Mesothelial cell of epicardium (in vitro differentiated cells): ENCODE measurements around the gene PTPRF. TPM values are rescaled to one million over a fixed set of nuclear protein-coding genes. Genes with fewer than 3 reads are reported as not detected.
A peak's percentile ranks its signal among the peaks of the same experiment; 100 is the strongest.

Experiments used
- DNase-seq, 2 experiments: peaks; one replicate each; pipeline ENCODE4 v3.0.0; 2021; ENCODE audit warnings: low spot score in 2 of 2; ENCODE audit not compliant: unreplicated experiment in 2 of 2
- H3K27ac Mint-ChIP-seq: 2 replicates; pipeline ENCODE4 v1.8.0; 2021; ENCODE audit warnings: mixed read lengths
- H3K27me3 Mint-ChIP-seq: 2 replicates; pipeline ENCODE4 v1.8.0; 2021; ENCODE audit warnings: low read depth, mixed read lengths
- H3K36me3 Mint-ChIP-seq: 2 replicates; pipeline ENCODE4 v1.8.0; 2021; ENCODE audit warnings: mixed read lengths
- H3K4me1 Mint-ChIP-seq: 2 replicates; pipeline ENCODE4 v1.8.0; 2021; ENCODE audit warnings: mixed read lengths
- H3K4me3 Mint-ChIP-seq: 2 replicates; pipeline ENCODE4 v1.8.0; 2021; ENCODE audit warnings: mild to moderate bottlenecking, moderate library complexity, mixed read lengths
- H3K9me3 Mint-ChIP-seq: 2 replicates; pipeline ENCODE4 v1.8.0; 2021; ENCODE audit warnings: mixed read lengths
- total RNA-seq: library from RNA; stranded (reverse); gene quantifications from 3 replicates; pipeline ENCODE4 v1.2.1, GENCODE V29; 2021
- TF ChIP-seq, protein P1 (sequence below): fragments of 200-600 bp; sonication (generic); IDR thresholded peaks from one replicate; pipeline ENCODE4 v1.5.0; 2021; ENCODE audit warnings: antibody characterized with exemption; ENCODE audit not compliant: unreplicated experiment

The PTPRF gene
- total RNA-seq, 1 donor from 2014 or later, result 464 TPM

DNA sequence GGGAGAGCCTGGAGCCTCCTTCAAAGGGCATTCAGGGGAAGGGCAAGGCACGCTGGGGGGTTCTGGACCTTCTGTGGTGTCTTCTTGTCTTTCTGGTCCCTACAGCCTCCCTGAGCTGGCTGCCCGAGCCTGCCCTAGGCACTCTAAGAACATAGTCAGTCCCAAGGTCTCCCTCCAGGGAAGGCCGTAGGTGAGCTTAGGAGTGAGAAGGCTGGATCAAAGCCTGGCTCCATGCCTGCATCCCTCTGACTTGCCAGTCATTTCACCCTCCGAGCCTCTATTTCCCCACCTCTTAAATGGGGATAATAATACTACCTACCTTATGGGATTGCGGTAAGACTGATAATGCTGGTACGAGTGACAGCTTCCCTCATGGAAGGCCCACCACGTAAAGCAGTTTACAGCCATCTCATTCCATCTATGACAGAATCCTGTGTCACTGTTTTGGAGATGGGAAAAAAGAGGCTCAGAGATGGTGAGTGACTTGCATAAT lies 20.8 kb downstream of the PTPRF start:
- TF ChIP-seq, protein P1, sequence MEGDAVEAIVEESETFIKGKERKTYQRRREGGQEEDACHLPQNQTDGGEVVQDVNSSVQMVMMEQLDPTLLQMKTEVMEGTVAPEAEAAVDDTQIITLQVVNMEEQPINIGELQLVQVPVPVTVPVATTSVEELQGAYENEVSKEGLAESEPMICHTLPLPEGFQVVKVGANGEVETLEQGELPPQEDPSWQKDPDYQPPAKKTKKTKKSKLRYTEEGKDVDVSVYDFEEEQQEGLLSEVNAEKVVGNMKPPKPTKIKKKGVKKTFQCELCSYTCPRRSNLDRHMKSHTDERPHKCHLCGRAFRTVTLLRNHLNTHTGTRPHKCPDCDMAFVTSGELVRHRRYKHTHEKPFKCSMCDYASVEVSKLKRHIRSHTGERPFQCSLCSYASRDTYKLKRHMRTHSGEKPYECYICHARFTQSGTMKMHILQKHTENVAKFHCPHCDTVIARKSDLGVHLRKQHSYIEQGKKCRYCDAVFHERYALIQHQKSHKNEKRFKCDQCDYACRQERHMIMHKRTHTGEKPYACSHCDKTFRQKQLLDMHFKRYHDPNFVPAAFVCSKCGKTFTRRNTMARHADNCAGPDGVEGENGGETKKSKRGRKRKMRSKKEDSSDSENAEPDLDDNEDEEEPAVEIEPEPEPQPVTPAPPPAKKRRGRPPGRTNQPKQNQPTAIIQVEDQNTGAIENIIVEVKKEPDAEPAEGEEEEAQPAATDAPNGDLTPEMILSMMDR, result no peak
- Mint-ChIP-seq H3K4me3 (no peak overlapping the region), H3K27me3 (no peaks in the 10 kb centered on the region), H3K36me3 (peaks cover 16% of the 10 kb centered on the region), H3K9me3 (no peaks in the 10 kb centered on the region), H3K4me1 (peaks cover 76% of the 10 kb centered on the region), H3K27ac (peak overlapping the region; percentile 99)
- DNase-seq, result no peak

DNA sequence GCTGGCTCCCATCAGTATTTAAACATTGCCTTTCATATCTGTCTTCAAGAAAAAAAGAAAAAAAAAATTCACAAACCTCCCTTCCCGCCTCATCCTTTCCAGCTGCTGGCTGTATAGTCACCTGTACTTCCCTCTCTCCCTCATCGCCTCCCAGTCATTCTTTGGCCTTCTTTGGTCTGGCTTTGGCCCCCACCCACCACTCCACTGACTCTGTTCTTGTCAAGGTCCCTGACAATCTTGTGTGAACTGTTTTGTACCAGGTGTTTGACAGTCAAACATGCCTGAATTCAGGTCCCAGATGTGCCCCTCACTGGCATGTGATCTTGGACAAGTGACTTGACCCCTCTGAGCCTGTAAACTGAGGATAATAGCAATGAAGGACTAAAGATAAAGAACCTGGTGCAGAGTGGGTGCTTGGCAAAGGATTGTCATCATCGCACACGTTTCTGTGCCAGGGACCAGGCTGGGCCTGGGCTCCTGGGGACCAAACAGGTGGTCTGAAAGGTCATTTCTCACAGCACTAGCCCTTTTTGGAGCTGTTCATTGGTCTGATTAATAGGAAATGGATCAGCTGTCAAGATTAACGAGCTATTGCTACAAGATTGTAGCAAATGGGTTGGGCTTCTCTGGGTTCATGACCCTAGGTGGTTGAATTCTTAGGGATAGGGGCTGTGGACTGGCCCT lies 21.5 kb downstream of the PTPRF start:
- H3K9me3 Mint-ChIP-seq, result no peaks in the 10 kb centered on the region
- H3K27ac Mint-ChIP-seq, result peak overlapping the region; percentile 99
- H3K36me3 Mint-ChIP-seq, result peaks cover 16% of the 10 kb centered on the region
- TF ChIP-seq, protein P1, result no peak
- H3K4me3 Mint-ChIP-seq, result no peak overlapping the region
- DNase-seq, result no peak
- no peaks in the 10 kb centered on the region for H3K27me3 Mint-ChIP-seq
- H3K4me1 Mint-ChIP-seq, result peaks cover 69% of the 10 kb centered on the region

DNA sequence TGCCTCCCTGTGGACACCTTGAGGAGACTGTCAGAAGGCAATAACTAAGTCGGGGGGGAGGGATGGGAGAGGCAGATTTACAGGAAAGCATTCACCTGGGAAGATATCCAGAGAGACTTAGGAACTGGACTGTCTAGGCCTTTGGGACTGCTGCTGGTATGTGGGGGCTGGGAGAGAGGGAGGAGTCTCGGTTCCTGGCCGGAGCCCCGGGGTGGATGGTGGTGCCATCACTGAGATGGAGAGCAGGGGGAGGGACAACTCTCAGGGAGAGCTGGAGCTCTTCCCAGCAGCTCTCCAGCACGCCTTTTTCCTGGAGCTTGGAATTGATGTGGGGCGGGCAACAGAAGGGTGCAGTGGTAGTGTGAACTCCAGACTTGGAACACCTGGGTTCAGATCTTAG lies 22.1 kb downstream of the PTPRF start:
- Mint-ChIP-seq H3K27ac (peak overlapping the region; percentile 99), H3K27me3 (no peaks in the 10 kb centered on the region), H3K4me1 (peaks cover 65% of the 10 kb centered on the region), H3K4me3 (no peak overlapping the region), H3K36me3 (peaks cover 16% of the 10 kb centered on the region), H3K9me3 (no peaks in the 10 kb centered on the region)
- TF ChIP-seq, protein P1, result no peak
- DNase-seq, result no peak

DNA sequence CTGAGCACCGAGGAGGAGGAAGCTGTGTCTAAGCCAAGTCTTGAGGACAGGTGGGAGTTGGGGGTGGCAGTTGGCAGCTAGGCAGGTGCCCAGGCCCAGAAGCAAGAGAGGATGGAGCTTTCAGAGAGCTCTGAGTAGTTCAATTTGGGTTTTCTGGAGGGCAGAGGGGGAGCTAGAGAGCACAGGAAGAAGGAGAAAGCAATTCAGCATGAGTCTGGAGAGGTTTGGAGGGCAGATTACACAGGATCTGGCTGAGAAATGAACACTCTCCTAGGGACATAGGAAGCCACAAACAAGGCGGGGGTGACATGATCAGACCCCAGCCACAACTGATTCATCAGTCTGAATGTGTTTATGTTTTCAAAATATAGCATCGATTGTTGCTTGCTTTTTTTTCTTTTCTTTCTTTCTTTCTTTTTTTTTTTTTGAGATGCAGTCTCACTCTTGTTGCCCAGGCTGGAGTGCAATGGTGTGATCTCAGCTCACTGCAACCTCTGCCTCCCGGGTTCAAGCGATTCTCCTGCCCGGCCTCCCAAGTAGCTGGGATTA lies 23.8 kb downstream of the PTPRF start:
- no peak for DNase-seq
- H3K36me3 Mint-ChIP-seq, result peaks cover 16% of the 10 kb centered on the region
- H3K27ac Mint-ChIP-seq, result peak overlapping the region; percentile 99
- H3K9me3 Mint-ChIP-seq, result no peaks in the 10 kb centered on the region
- H3K4me3 Mint-ChIP-seq, result no peak overlapping the region
- TF ChIP-seq, protein P1, result no peak
- H3K4me1 Mint-ChIP-seq, result peaks cover 48% of the 10 kb centered on the region
- H3K27me3 Mint-ChIP-seq, result no peaks in the 10 kb centered on the region

DNA sequence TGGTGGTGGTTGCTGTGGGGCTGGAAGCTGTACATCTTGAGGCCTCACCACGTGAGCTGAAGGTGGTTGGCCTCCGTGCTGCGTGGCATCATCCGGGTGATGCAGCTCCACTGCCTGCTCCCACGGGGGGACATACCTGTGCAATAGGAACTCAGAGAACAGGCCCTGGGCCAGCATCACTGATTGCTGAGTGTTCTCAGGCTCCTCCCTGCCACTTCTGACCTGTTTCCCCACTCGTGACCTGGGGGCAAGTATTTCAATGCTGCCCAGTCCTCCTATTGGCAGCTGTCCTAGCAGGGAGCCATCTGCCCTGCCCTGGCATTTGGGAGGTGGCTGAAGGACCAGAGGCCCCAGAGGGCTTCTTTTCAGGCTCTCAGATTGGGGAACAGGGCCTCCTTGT lies 26.1 kb downstream of the PTPRF start:
- Mint-ChIP-seq H3K9me3 (no peaks in the 10 kb centered on the region), H3K27ac (no peak overlapping the region), H3K27me3 (no peaks in the 10 kb centered on the region), H3K36me3 (peaks cover 18% of the 10 kb centered on the region), H3K4me3 (no peak overlapping the region), H3K4me1 (peaks cover 31% of the 10 kb centered on the region)
- TF ChIP-seq, protein P1, result no peak
- no peak for DNase-seq
